Endothelial cell of umbilical vein (primary cell): ENCODE data around the gene KIAA1217. TPM values are rescaled to one million over a fixed set of nuclear protein-coding genes. Genes with fewer than 3 reads are reported as not detected.

Experiments
- BruUV-seq: library from RNA; stranded (reverse); fragments of 400-500 nt; replicated peaks from 2 replicates; lab custom pipeline; 2021; lab: Mats Ljungman, UMichigan
- CTCF ChIA-PET: fragments of 300-600, 350-600 bp; sonication (Branson Sonifier 250); formaldehyde crosslinking; loops from one replicate; lab custom pipeline; 2021; ENCODE audit warnings: antibody characterized with exemption, inconsistent platforms; lab: Charles Lee
- POLR2A ChIA-PET: fragments of 300-600, 350-600 bp; sonication (Branson Sonifier 250); formaldehyde crosslinking; loops from one replicate; lab custom pipeline; 2021; ENCODE audit warnings: antibody characterized with exemption, inconsistent platforms; lab: Charles Lee
- DNase-seq: peaks from one replicate; pipeline ENCODE4 v3.0.0-alpha.2; 2011; ENCODE audit warnings: low read depth, low spot score
- FAIRE-seq: peaks from 2 replicates; lab custom pipeline; 2011; peaks lifted over from hg19 to GRCh38; lab: Jason Lieb, UNC
- H2AFZ ChIP-seq: 2 replicates; pipeline ENCODE4 v1.6.0; 2012; ENCODE audit warnings: low read depth, low read length, control low read depth, inconsistent platforms
- H3K27ac ChIP-seq: 2 replicates; pipeline ENCODE4 v1.5.1; 2011; ENCODE audit warnings: low read depth, mild to moderate bottlenecking, control low read depth, low read length, moderate library complexity; ENCODE audit not compliant: insufficient read depth
- H3K27me3 ChIP-seq, 2 experiments: 2 replicates each; pipeline versions ENCODE4 v1.6.0 to v1.6.1; 2011; ENCODE audit warnings: low read length in 2 of 2, mixed read lengths in 1 of 2; ENCODE audit not compliant: control insufficient read depth in 2 of 2, insufficient read depth in 2 of 2
- H3K36me3 ChIP-seq, 2 experiments: 2 replicates in 1 of 2; 3 replicates in 1 of 2; pipeline ENCODE4 v1.5.1; 2011; ENCODE audit warnings: low read length in 2 of 2, mild to moderate bottlenecking in 1 of 2, moderate library complexity in 1 of 2; ENCODE audit not compliant: control insufficient read depth in 2 of 2, insufficient read depth in 2 of 2; ENCODE audit errors: extremely low read depth in 1 of 2
- H3K4me1 ChIP-seq: 3 replicates; pipeline ENCODE4 v1.5.1; 2011; ENCODE audit warnings: mild to moderate bottlenecking, low read length; ENCODE audit not compliant: control insufficient read depth, insufficient read depth; ENCODE audit errors: extremely low read depth
- H3K4me2 ChIP-seq: 2 replicates; pipeline ENCODE4 v1.6.1; 2011; ENCODE audit warnings: low read length, control low read depth, mixed read lengths; ENCODE audit not compliant: insufficient read depth
- H3K4me3 ChIP-seq, 3 experiments: fragments of 200-600 bp in 1 of 3; sonication (generic), shearing (Covaris generic) in 1 of 3; replicated peaks in 1 of 3; 2 replicates each; pipeline ENCODE4 v1.5.1; 2011 to 2016; ENCODE audit warnings: control low read depth in 3 of 3, low read length in 3 of 3, mild to moderate bottlenecking in 2 of 3, inconsistent platforms in 1 of 3, low read depth in 1 of 3, moderate library complexity in 1 of 3; ENCODE audit not compliant: insufficient read depth in 1 of 3
- H3K79me2 ChIP-seq: 2 replicates; pipeline ENCODE4 v1.6.0; 2012; ENCODE audit warnings: low read length, inconsistent platforms; ENCODE audit not compliant: control insufficient read depth, insufficient read depth
- H3K9ac ChIP-seq: replicated peaks from 2 replicates; pipeline ENCODE3; 2011; ENCODE audit warnings: low read length, control low read depth; ENCODE audit not compliant: insufficient read depth; ENCODE audit errors: extremely low read depth
- H3K9me1 ChIP-seq: replicated peaks from 3 replicates; pipeline ENCODE4 v1.6.0; 2011; ENCODE audit warnings: mild to moderate bottlenecking, low read length; ENCODE audit not compliant: control insufficient read depth, insufficient read depth; ENCODE audit errors: extremely low read depth
- H3K9me3 ChIP-seq: replicated peaks from 2 replicates; pipeline ENCODE4 v1.5.1; 2012; ENCODE audit warnings: low read length, inconsistent platforms; ENCODE audit not compliant: control insufficient read depth, insufficient read depth
- H4K20me1 ChIP-seq: replicated peaks from 2 replicates; pipeline ENCODE3; 2011; ENCODE audit warnings: mild to moderate bottlenecking, low read length; ENCODE audit not compliant: control insufficient read depth, insufficient read depth; ENCODE audit errors: extremely low read depth
- EZH2 ChIP-seq: IDR thresholded peaks from 2 replicates; pipeline ENCODE4 v1.6.1; 2012; ENCODE audit warnings: borderline replicate concordance, low read depth, mild to moderate bottlenecking, moderate library complexity, low read length, inconsistent platforms; ENCODE audit not compliant: severe bottlenecking
- FOS ChIP-seq: IDR thresholded peaks from 2 replicates; pipeline ENCODE4 v1.6.1; 2011; ENCODE audit warnings: mild to moderate bottlenecking, low read length, moderate library complexity, borderline replicate concordance; ENCODE audit not compliant: insufficient read depth
- GATA2 ChIP-seq: IDR thresholded peaks from 2 replicates; pipeline ENCODE4 v1.7.0; 2011; ENCODE audit warnings: low read depth, mild to moderate bottlenecking, moderate library complexity, mixed read lengths, low read length; ENCODE audit not compliant: insufficient read length, insufficient read depth
- JUN ChIP-seq: IDR thresholded peaks from 2 replicates; pipeline ENCODE4 v1.6.1; 2011; ENCODE audit warnings: borderline replicate concordance, low read depth; ENCODE audit not compliant: insufficient read length, insufficient read depth
- MYC ChIP-seq: IDR thresholded peaks from one replicate; pipeline ENCODE4 v1.6.1; 2011; ENCODE audit warnings: mild to moderate bottlenecking, low read depth, low read length
- POLR2A ChIP-seq: IDR thresholded peaks from 2 replicates; pipeline ENCODE4 v1.6.1; 2012; ENCODE audit warnings: low read depth, mild to moderate bottlenecking, control low read depth, low read length
- POLR2AphosphoS5 ChIP-seq: IDR thresholded peaks from 2 replicates; pipeline ENCODE4 v1.6.1; 2012; ENCODE audit warnings: low read depth, mild to moderate bottlenecking, control low read depth, low read length, moderate library complexity; ENCODE audit not compliant: insufficient read depth
- dilution Hi-C: fragments of 300-500 bp; cut with MboI; formaldehyde crosslinking; loops from one replicate; pipeline ENCODE4 v1.15.0; 2019; ENCODE audit warnings: low sequenced_read_pairs; ENCODE audit not compliant: extremely low pct_ligation_motif_present
- intact Hi-C: fragments of 100-400 bp; cut with micrococcal nuclease; formaldehyde crosslinking; loops from one replicate; pipeline ENCODE4 v1.10.0; 2022
- polyA plus RNA-seq, 4 experiments: library from polyadenylated mRNA; depleted of rRNA in 3 of 4; stranded (reverse) in 3 of 4; unstranded in 1 of 4; fragments of >200 nt; gene quantifications; 2 replicates each; pipeline versions ENCODE4 v1.2.1 to v1.2.3, GENCODE V29; 2011 to 2012; ENCODE audit warnings: missing spikeins in 1 of 4
- total RNA-seq: library from RNA; stranded (reverse); gene quantifications from 2 replicates; pipeline ENCODE4 v1.2.3, GENCODE V29; 2021
- TF ChIP-seq, protein P1 (sequence below), 2 donors: IDR thresholded peaks; 1 replicate in 1 of 2; 2 replicates in 1 of 2; pipeline ENCODE4 v1.5.1; 2011; ENCODE audit warnings: low read length in 2 of 2, mild to moderate bottlenecking in 2 of 2, moderate library complexity in 2 of 2, control low read depth in 1 of 2, inconsistent platforms in 1 of 2, low read depth in 1 of 2; ENCODE audit not compliant: insufficient read depth in 1 of 2; ENCODE audit errors: extremely low read depth in 1 of 2
- TF ChIP-seq, protein P2 (sequence below): IDR thresholded peaks from 2 replicates; pipeline ENCODE4 v1.6.1; 2011; ENCODE audit not compliant: insufficient read depth, insufficient read length

Gene KIAA1217
- total and polyA plus RNA-seq, 2 donors (not counting 3 experiments of a cell fraction or from before 2014, with no cell fraction given) = 0.83 to 10.3 TPM

DNA sequence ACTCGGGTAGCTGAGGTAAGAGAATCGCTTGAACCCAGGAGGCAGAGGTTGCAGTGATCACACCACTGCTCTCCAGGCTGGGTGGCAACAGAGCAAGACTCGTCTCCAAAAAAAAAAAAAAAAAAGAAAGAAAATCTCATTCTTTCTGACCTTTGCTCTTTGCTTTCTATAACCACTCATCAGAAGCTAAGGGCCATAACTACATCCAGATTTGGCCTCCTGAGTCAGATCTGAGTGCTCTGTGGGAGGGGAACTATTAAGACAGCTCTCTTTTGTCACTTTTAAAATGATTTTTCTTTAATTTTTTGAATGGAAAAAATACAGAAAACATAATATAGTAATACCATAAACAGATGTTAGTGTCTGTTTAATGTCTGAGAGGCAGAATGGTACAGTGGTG, 210.1 kb downstream of the KIAA1217 start:
- dilution Hi-C loops = no loop called here

More for the DNA sequence above, 210.1 kb downstream of the KIAA1217 start:
- H3K9me1 ChIP-seq = no peaks in the 10 kb centered on the region
- ChIA-PET POLR2A (no interaction called here), CTCF (interaction anchor here (0.6 to 1.5 kb wide), 4 partner anchors 11 to 85 kb away, joined by 3 to 4 read pairs (median 4); no protein-coding TSS in a partner anchor)
- H3K4me1 ChIP-seq = no peaks in the 10 kb centered on the region
- no peak overlapping the region for H3K4me2 ChIP-seq
- no peaks in the 10 kb centered on the region for H4K20me1 ChIP-seq
- FAIRE-seq = no peak
- BruUV-seq = no TSS peak
- H2AFZ ChIP-seq = no peak overlapping the region
- H3K4me3 ChIP-seq = no peak overlapping the region
- intact Hi-C loops = loop anchor here (2.0 kb wide), 1 partner anchor 84 kb away; no protein-coding TSS in a partner anchor
- no peaks in the 10 kb centered on the region for H3K36me3 ChIP-seq
- H3K27me3 ChIP-seq = no peaks in the 10 kb centered on the region
- H3K9me3 ChIP-seq = no peaks in the 10 kb centered on the region
- no peaks in the 10 kb centered on the region for H3K79me2 ChIP-seq
- H3K9ac ChIP-seq = no peak overlapping the region
- TF ChIP-seq EZH2 (no peak), POLR2A (no peak), JUN (no peak), POLR2AphosphoS5 (no peak), GATA2 (no peak), MYC (no peak), FOS (no peak)
- TF ChIP-seq, protein P1, sequence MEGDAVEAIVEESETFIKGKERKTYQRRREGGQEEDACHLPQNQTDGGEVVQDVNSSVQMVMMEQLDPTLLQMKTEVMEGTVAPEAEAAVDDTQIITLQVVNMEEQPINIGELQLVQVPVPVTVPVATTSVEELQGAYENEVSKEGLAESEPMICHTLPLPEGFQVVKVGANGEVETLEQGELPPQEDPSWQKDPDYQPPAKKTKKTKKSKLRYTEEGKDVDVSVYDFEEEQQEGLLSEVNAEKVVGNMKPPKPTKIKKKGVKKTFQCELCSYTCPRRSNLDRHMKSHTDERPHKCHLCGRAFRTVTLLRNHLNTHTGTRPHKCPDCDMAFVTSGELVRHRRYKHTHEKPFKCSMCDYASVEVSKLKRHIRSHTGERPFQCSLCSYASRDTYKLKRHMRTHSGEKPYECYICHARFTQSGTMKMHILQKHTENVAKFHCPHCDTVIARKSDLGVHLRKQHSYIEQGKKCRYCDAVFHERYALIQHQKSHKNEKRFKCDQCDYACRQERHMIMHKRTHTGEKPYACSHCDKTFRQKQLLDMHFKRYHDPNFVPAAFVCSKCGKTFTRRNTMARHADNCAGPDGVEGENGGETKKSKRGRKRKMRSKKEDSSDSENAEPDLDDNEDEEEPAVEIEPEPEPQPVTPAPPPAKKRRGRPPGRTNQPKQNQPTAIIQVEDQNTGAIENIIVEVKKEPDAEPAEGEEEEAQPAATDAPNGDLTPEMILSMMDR (IDR thresholded peaks at IDR 0.05; ENCODE audit: extremely low read depth in 1 of 2, insufficient read depth in 1 of 2, low read depth in 1 of 2, low read length in 2 of 2) = no peak
- TF ChIP-seq, protein P2, sequence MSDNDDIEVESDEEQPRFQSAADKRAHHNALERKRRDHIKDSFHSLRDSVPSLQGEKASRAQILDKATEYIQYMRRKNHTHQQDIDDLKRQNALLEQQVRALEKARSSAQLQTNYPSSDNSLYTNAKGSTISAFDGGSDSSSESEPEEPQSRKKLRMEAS = no peak
- DNase-seq = no peak
- H3K27ac ChIP-seq = no peak overlapping the region
